Adrenal gland (tissue), 12 donors: ENCODE data around the gene PRDX2. TPM values are rescaled to one million over a fixed set of nuclear protein-coding genes. Genes with fewer than 3 reads are reported as not detected.

ENCODE experiments used
- DNase-seq, 7 donors: peaks; one replicate each; pipeline ENCODE4 v3.0.0-alpha.2; 2019 to 2020
- H3K27ac ChIP-seq, 5 donors: fragments of 200-600 bp; sonication (generic) in 4 of 5; 1 replicate in 3 of 5; 2 replicates in 2 of 5; pipeline versions ENCODE4 v1.5.1 to v1.8.0; 2016 to 2020; ENCODE audit warnings: mild to moderate bottlenecking in 1 of 5
- H3K27me3 ChIP-seq: fragments of 200-600 bp; 2 replicates; pipeline ENCODE4 v1.8.0; 2021
- H3K36me3 ChIP-seq, 2 donors: fragments of 200-600 bp; replicated peaks in 1 of 2; 1 replicate in 1 of 2; 2 replicates in 1 of 2; pipeline versions ENCODE4 v1.5.1 to v1.8.0; 2018 to 2022
- H3K4me1 ChIP-seq, 2 donors: fragments of 200-600 bp; replicated peaks in 1 of 2; 1 replicate in 1 of 2; 2 replicates in 1 of 2; pipeline versions ENCODE4 v1.5.1 to v1.8.0; 2018 to 2021
- H3K4me3 ChIP-seq, 4 donors: fragments of 200-600 bp; sonication (generic) in 3 of 4; one replicate each; pipeline ENCODE4 v1.5.1; 2016 to 2018
- H3K9me3 ChIP-seq, 3 donors: fragments of 200-600 bp; sonication (generic) in 1 of 3; replicated peaks in 1 of 3; 1 replicate in 2 of 3; 2 replicates in 1 of 3; pipeline versions ENCODE4 v1.5.1 to v1.8.0; 2016 to 2021
- POLR2A ChIP-seq, 2 donors: fragments of 450-650 bp; IDR thresholded peaks; one replicate each; pipeline ENCODE4 v1.6.1; 2017; ENCODE audit warnings: antibody characterized with exemption in 2 of 2, mild to moderate bottlenecking in 2 of 2, moderate library complexity in 1 of 2
- WGBS, 4 donors: extraction: QIAGEN DNeasy Blood & Tissue Kit in 2 of 4; methylation state at CpG; one replicate each; pipeline versions ENCODE4 v1.1.5 to v1.1.7; 2013 to 2017; 5-methylcytosine and 5-hydroxymethylcytosine counted together
- intact Hi-C, 2 donors: fragments of 100-400 bp; cut with DNase I; formaldehyde crosslinking; loops; one replicate each; pipeline versions ENCODE4 v1.14.1 to v1.15.0; 2022 to 2023
- polyA plus RNA-seq, 3 donors: library from polyadenylated mRNA; stranded (reverse); fragments of 200-250 nt in 2 of 3; fragments of 350-450 nt in 1 of 3; fragmentation: Illumina TruSeq in 1 of 3; extraction: RNeasy Lipid Tissue Mini Kit (QIAGEN cat#74804) in 1 of 3; gene quantifications; one replicate each; pipeline ENCODE4 v1.2.3, GENCODE V29; 2013 to 2014
- total RNA-seq, 9 donors: library from RNA; depleted of rRNA in 4 of 9; stranded (reverse); fragments of >200 nt in 4 of 9; fragments of 120-200 nt in 1 of 9; fragmentation: NEBNext Ultra II Directional in 1 of 9; extraction: Animal tissue kit (Norgen Biotek cat#: 25700) in 1 of 9; gene quantifications; one replicate each; pipeline versions ENCODE4 v1.1.0 to v1.2.4, GENCODE V29; 2013 to 2023
- TF ChIP-seq, protein P1 (sequence below), 6 experiments: fragments of 450-650 bp in 4 of 6; fragments of 200-600 bp in 2 of 6; sonication (generic) in 1 of 6; IDR thresholded peaks; 1 replicate in 5 of 6; 2 replicates in 1 of 6; pipeline versions ENCODE4 v1.5.1 to v1.8.0; 2016 to 2021; ENCODE audit warnings: antibody characterized with exemption in 6 of 6, mild to moderate bottlenecking in 2 of 6, moderate library complexity in 1 of 6
- donor health status: healthy with polysubstance abuse.
- donor health status: Bipolar disorder and iron deficiency.
- donor health status: DM: yes; HTN: yes; CAD: no.
- donor health status: DM: no; HTN: no; CAD: no.
- donor health status: DM: no; HTN: no; CAD: no.
- donor health status: DM: yes; HTN: yes; CAD: no.

Gene PRDX2
- total and polyA plus RNA-seq, 12 donors = 146 to 1,660 (median 835) TPM

DNA sequence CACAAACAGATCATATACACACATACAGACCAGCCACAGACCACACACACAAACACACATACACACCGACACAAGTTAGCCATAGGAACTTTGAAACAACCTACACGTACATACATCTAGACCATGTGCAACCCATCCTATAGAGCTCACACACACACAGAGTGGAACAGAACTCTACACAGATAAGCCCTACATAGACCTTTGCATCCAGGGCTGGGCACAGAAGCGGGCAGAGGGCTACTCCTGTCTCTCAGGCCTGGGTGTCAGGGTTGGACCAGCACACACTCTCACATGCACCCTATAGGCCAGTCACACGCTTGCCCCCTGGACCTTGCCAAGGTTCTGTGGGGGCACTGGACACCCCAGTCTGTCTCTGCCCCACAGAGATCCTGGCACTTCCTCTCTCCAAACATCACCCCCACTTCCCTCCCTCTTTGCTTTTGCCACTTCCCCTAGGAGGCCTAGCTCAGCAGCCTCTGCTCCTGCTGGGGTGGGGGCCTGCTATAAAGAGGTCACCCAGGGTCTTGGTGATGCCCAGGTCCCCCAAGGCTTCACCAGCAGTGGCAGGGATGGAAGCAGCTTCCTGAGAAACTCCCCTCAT lies 16.1 kb downstream of the PRDX2 start:
- no peaks in the 10 kb centered on the region for H3K36me3 ChIP-seq
- no peaks in the 10 kb centered on the region for H3K9me3 ChIP-seq
- peaks cover 37 to 63% of the 10 kb centered on the region in 2 donors for H3K4me1 ChIP-seq
- intact Hi-C loops = no loop called here
- no peak overlapping the region for H3K4me3 ChIP-seq
- no peak for TF ChIP-seq POLR2A (IDR thresholded peaks at IDR 0.05)
- TF ChIP-seq, protein P1, sequence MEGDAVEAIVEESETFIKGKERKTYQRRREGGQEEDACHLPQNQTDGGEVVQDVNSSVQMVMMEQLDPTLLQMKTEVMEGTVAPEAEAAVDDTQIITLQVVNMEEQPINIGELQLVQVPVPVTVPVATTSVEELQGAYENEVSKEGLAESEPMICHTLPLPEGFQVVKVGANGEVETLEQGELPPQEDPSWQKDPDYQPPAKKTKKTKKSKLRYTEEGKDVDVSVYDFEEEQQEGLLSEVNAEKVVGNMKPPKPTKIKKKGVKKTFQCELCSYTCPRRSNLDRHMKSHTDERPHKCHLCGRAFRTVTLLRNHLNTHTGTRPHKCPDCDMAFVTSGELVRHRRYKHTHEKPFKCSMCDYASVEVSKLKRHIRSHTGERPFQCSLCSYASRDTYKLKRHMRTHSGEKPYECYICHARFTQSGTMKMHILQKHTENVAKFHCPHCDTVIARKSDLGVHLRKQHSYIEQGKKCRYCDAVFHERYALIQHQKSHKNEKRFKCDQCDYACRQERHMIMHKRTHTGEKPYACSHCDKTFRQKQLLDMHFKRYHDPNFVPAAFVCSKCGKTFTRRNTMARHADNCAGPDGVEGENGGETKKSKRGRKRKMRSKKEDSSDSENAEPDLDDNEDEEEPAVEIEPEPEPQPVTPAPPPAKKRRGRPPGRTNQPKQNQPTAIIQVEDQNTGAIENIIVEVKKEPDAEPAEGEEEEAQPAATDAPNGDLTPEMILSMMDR (IDR thresholded peaks at IDR 0.05) = no peak
- 58 to 74% (median 63%) methylated on average over 3 to 4 of the region's 4 CpGs for WGBS, 4 donors
- DNase-seq = peak in 1 of 7 donors; percentile 55
- peak overlapping the region; percentile 69 to 99 (median 97) for H3K27ac ChIP-seq
- no peaks in the 10 kb centered on the region for H3K27me3 ChIP-seq

DNA sequence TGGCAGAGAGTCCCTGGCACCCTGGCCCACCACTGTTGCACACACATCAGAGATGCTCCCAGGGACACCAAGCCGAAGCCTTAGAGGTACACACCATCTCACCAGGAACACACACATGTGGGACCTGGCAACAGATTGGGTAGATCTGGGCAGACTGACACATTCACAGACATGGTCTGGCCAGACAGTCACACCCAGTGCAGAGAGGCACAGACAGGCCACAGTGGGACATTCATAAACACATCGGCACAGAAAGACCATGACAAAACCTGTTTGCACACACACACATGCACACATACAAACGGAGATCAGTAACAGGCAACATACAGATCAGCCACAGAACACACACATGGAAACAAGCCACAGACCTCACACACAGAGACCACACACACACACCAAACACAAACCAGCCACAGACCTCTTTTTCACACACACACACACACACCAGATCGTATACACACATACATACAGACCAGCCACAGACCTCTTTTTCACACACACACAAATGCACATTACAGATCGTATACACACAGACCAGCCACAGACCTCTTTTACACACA lies 16.6 kb downstream of the PRDX2 start:
- H3K27me3 ChIP-seq = no peaks in the 10 kb centered on the region
- no peaks in the 10 kb centered on the region for H3K9me3 ChIP-seq
- WGBS, 4 donors = 57 to 74% (median 67%) methylated on average over 3 to 5 of the region's 5 CpGs
- no peak for TF ChIP-seq POLR2A (IDR thresholded peaks at IDR 0.05)
- TF ChIP-seq, protein P1 (IDR thresholded peaks at IDR 0.05) = no peak
- no peak overlapping the region for H3K4me3 ChIP-seq
- H3K27ac ChIP-seq = peak overlapping the region; percentile 71 to 99 (median 91)
- intact Hi-C loops = no loop called here
- no peaks in the 10 kb centered on the region for H3K36me3 ChIP-seq
- peak in 1 of 7 donors; percentile 20 for DNase-seq
- peaks cover 33 to 61% of the 10 kb centered on the region in 2 donors for H3K4me1 ChIP-seq

DNA sequence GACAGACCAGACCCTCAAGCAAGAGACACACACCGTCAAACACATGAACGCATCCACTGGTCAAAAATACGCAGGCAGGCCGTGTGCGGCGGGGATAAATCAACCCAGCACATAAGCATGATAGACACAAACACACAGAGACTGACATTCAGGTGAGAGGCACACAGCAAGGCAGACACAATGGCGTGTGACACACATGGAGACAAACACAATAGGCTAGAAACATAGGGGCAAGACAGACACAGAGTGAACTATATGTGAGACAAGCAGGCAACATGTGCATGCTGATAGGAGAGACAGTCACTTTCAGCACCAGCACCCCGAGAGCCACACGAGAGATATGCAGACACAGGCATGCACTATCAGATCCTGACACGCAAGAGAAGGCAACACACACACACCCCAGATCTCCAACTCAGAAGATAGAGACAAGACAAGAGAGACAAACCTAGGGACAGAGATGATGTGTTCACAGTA lies 17.2 kb downstream of the PRDX2 start:
- no peak for TF ChIP-seq POLR2A (IDR thresholded peaks at IDR 0.05)
- TF ChIP-seq, protein P1 (IDR thresholded peaks at IDR 0.05) = no peak
- WGBS, 4 donors = 46 to 49% (median 46%) methylated on average over 10 of the region's 10 CpGs
- intact Hi-C loops = no loop called here
- no peaks in the 10 kb centered on the region for H3K27me3 ChIP-seq
- peaks cover 34 to 64% of the 10 kb centered on the region in 2 donors for H3K4me1 ChIP-seq
- H3K9me3 ChIP-seq = no peaks in the 10 kb centered on the region
- no peaks in the 10 kb centered on the region for H3K36me3 ChIP-seq
- no peak for DNase-seq
- H3K4me3 ChIP-seq = no peak overlapping the region
- peak overlapping the region; percentile 81 to 99 (median 91) for H3K27ac ChIP-seq

DNA sequence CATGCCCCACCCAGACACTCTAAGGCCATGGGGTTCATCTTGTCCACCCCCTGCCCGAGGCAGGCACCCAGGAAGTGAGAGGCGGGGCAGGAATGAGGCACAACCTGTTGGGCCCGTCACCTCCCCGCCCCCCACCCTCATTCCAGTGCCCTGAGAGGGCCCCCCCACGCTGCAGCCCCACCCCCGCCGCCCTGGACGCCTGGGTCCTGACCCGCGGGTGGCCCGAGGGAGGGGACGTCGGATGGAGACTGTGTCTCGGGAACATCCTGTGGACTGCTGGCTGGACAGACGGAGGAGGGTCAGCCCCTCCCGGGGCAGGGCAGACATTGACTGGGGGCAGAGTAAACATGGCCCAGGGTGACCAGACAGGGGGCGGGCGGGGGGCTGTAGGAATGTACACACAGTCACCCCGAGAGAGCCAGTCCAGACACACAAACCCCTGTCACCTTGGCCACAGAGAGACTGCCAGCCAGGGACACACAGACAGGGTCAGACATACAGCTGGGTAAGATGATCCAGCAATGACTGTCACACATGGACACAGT lies 17.7 kb downstream of the PRDX2 start:
- intact Hi-C loops = no loop called here
- Histone ChIP-seq H3K27me3 (no peaks in the 10 kb centered on the region), H3K4me3 (peak overlapping the region in 1 of 4 donors; percentile 54), H3K4me1 (peaks cover 34 to 64% of the 10 kb centered on the region in 2 donors), H3K27ac (peak overlapping the region; percentile 81 to 99 (median 91)), H3K36me3 (no peaks in the 10 kb centered on the region), H3K9me3 (no peaks in the 10 kb centered on the region)
- peak in 6 of 7 donors; percentile 53 to 80 (median 67) for DNase-seq
- no peak for TF ChIP-seq POLR2A (IDR thresholded peaks at IDR 0.05)
- TF ChIP-seq, protein P1 (IDR thresholded peaks at IDR 0.05) = no peak
- 0 to 20% (median 12%) methylated on average over 1 to 19 of the region's 19 CpGs; no CpG with 5 or more reads in 1 of the 4 donors for WGBS, 4 donors
